ENCODE data around the gene TCL1B.

TCL1B gene

DNA sequence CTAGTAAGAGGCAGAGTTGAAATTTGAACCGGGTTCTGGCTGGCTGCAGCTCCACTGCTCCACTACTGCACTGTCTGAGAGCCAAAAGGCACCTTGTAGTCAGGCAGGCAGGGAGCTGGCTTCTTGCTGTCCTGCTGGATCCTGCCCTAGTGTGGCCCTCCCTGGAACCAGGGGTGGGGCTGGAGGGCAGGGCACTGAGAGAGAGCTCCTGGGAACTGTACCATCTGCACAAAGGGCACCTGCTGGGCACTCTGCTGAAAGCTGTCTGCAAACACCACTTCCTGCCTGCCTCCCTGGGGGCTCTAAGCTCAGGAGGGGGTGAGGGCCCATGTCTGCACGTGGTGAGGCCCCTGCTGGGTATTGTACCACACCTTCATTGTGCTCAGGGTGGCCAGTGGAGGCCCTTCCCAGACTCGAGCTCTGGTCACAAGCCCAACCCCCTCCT is 19.0 kb upstream of the TCL1B start:
- DNase-seq: no peak

DNA sequence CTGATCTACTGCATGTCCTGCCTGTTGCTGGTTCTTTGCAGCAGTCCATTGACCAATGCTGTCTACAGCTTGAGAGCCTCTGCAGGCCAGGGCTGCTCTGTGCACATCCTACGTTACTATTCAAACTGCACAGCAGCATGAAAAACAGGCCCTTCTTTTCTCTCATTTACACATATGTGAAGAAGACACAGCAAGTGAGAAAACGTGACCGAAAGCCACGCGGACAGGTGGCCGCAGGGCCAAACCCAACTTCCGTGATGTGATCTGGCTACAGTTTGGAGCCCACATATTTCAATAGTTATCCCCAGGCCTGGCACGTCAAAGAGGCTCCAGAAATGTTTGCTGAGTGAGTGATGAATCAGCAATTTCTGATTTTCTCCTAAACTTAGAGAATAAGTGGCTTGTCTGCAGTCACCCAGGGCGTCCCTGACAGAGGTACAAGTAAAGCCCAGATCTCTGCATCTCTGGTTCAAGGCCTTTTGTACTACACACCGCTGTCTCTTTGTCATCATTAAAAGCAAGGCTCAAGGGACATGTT is 17.9 kb upstream of the TCL1B start:
- DNase-seq: no peak

DNA sequence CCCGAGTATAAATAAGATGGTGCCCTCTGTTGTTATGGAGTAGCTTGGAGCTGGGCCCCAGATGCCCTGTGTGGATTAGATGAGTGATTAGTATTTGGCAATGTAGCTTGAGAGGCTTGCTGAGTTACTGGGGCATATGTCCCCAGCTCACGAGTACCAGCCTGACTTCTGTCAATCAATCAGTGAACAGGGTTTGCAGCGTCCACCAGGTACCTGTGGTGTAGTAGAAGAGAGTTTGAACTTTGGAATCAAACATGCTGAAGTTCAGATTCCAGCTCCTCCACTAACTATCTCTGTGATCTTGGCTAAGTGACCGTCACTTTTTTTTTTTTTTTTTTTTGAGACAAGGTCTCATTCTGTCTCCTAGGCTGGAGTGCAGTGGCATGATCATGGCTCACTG is 11.6 kb upstream of the TCL1B start:
- no peak for DNase-seq

- DNase-seq: no peak
These were observed 10.7 kb upstream of the TCL1B start for GRCh38 chr14:95675486-95675885.

DNA sequence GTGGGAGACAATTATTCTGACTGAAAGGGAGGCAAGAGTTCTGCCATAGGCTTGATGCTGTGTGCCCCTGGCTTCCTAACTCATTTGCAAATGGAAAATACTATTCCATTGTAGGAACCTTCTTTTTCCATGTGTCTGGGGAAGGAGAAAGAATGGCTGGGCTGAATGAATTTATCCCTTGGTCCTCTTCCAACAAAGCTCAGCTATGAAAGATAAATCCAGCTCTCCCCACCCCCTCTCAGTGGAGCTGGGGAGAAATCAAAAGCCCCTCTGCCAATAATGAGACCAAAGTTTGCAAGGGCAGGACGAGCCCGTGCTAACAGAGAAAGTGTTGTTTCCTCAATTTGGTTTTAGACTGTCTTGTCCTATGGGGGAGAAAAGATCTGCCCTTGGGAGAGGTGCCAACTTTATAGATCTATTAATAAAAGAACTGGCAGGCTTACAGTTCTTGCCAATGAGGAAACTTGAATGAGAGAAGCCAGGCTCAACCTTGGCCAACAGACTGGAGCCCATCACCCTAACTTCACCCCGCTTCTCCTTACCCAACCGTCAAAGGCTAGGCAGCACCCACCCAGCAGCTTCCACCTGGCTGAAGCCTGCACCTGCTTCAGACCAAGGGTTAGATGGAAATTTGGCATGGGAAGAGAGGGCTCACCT is 8.9 kb upstream of the TCL1B start:
- no peak for DNase-seq

GRCh38 chr14:95679148-95679815 is 6.9 kb upstream of the TCL1B start:
- no peak for DNase-seq

- no peak for DNase-seq
These were observed 6.1 kb upstream of the TCL1B start for GRCh38 chr14:95679998-95680735.

GRCh38 chr14:95681153-95681552 is 5.1 kb upstream of the TCL1B start:
- DNase-seq: no peak

GRCh38 chr14:95683793-95684192 is 2.4 kb upstream of the TCL1B start:
- peak; percentile 15 for DNase-seq

DNA sequence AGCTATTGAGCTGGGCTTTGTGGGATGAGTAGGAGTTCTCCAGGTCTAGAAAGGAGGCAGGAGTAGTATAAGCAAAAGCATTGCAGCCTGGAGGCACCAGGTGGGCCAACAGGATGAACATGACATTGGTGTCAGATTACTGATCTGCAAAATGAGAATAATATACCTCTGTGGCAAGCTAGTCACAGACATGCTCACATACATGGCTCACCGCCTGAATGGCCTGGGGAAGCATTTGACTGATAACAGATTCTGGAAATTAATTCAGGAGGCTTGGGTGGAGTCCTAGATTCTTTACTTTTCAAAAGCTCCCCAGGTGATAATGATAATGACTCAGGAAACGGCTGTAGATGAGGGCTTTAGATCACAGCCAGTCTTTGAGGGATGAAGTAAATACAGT is 709 bp downstream of the TCL1B start:
- no peak for DNase-seq

GRCh38 chr14:95689441-95689840 is 3.2 kb downstream of the TCL1B start:
- DNase-seq: no peak

- DNase-seq: no peak
These were observed 4.6 kb downstream of the TCL1B start for GRCh38 chr14:95690815-95691214.

GRCh38 chr14:95691591-95691990 is 5.4 kb downstream of the TCL1B start:
- DNase-seq: no peak

GRCh38 chr14:95692109-95692508 is 5.9 kb downstream of the TCL1B start:
- no peak for DNase-seq

DNA sequence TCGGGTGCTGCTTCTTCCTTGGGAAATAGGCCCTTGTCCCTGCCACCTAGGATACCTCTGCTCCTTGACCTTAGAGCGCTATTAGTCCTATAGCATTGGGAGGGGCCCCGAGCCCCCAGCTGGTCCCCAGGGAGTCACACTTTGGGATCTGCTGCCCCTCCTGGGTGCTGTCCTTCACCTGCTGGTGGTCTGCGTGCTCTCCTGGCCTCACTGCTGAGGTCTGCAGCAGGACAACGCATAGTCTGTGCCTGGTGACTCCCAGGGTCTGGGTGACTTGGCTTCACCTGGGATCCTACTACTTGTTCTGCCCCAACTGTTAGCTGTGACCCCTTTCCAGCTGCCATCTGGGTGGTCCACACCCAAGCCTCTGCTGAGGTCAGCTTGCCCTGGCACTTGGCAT is 8.8 kb downstream of the TCL1B start:
- no peak for DNase-seq

- no peak for DNase-seq
These were observed 9.7 kb downstream of the TCL1B start for GRCh38 chr14:95695913-95696312.

DNA sequence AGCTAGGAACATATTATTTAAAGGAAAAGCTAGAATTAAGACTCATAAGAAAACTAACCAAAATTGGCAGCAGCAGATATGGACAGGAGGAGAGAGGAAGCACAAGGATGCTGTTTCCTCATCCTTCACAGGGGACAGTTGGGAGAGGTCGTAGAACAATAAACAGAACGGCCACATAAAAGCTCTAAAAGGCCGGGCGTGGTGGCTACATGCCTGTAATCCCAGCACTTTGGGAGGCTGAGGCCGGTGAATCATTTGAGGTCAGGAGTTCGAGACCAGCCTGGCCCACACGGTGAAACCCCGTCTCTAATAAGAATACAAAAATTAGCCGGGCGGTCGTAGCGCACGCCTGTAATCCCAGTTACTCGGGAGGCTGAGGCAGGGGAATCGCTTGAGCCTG is 10.5 kb downstream of the TCL1B start:
- DNase-seq: no peak

DNA sequence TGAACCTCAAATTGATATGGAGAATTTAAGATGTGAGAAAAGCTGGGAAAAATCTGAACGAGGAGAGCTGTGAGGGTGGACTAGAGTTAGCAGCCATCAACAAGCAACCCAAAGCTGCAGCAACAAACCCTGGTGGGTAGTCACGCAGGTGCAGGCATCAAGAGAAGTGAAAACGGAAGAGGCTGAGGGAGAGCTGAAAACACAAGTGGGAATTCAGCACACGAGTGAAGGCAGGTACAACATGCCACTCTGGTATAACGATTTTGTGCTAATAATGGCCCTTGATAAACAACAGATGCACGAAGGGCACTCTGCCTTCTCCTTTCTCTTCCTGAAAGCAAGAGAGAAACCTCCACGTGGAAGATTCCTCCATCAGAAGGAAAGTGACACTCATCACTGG is 11.5 kb downstream of the TCL1B start:
- DNase-seq: no peak

DNA sequence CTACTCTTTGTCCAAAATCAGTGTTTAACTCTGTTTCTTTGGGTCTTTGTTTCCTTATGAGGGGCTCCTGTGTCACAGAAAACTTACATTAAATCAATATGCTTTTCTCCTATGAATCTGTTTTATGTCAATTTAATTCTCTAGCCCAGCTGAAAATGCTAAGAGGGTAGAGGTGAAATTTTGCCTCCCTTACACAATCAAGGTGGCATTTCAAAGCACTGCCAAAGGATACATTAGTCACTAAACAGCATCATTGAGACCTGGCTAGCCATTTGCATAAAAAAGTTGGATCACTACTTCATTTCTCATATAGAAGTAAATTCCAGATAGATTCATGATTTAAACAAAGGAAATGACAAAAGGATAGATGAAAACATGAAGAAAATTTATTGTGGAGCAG is 12.1 kb downstream of the TCL1B start:
- no peak for DNase-seq

GRCh38 chr14:95699412-95699811 is 13.2 kb downstream of the TCL1B start:
- no peak for DNase-seq

GRCh38 chr14:95700221-95700976 is 14.2 kb downstream of the TCL1B start:
- DNase-seq: no peak

DNA sequence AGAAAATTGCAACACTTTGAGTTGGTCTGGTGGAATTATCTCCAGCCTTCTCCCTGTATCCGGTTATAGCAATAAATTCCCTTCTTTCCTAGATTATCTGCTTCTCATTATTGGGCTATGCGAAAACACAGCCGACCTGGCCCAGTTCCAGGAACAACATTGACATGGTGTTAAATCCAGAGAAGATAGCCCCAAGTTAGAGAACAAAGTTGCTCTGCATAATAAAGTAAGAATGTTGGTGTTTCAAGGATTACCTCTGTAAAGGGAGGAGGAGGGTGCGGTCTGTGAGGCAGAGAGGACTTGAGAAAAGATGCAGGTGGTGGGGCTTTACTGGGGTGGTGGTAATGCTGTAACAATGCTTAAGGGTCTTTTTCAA is 15.6 kb downstream of the TCL1B start:
- DNase-seq: no peak

DNA sequence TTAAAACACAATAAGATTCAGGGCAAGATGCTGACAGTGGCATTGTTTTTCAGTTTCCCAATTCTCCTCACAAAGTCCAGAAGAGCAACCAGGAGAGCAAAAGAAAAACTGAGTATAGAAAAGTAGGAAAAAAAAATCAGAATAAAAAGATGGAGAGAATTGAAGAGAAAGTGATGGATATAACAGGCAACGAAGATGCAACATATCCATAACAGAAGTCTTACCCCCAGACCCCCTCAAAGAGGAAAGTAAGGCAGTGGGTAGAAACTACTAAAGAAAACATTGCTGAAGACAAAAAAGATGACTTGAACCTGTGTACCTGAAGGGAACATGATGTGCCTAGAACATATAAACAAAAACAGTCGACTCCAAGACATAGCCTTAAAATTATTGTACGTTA is 17.1 kb downstream of the TCL1B start:
- DNase-seq: no peak
